ENCODE data around the gene C12orf57.
A peak's percentile ranks its signal among the peaks of the same experiment; 100 is the strongest.

Gene C12orf57

DNA sequence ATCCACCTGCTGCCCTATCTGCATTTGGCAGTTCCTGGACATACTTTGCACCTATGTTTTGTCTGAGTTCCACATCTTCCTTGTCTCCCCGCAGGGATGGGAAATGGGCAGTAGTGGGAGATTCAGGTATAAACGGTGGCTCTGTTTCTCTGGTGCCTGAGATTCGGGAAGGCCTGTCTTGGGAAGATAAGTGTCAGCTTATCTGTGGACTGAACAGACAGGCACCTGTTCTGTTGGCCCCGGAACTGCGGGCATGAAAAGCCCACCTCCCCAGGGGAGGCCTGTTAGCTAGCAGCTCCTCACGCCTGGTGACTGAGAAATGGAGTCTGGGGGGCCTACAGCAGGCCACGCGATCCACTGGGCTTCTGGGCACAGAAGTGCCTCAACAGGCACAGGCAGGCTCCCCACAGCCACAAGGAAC, 20.8 kb downstream of the C12orf57 start:
- no peak for DNase-seq (ENCODE audit: low read depth in 2 of 2)

DNA sequence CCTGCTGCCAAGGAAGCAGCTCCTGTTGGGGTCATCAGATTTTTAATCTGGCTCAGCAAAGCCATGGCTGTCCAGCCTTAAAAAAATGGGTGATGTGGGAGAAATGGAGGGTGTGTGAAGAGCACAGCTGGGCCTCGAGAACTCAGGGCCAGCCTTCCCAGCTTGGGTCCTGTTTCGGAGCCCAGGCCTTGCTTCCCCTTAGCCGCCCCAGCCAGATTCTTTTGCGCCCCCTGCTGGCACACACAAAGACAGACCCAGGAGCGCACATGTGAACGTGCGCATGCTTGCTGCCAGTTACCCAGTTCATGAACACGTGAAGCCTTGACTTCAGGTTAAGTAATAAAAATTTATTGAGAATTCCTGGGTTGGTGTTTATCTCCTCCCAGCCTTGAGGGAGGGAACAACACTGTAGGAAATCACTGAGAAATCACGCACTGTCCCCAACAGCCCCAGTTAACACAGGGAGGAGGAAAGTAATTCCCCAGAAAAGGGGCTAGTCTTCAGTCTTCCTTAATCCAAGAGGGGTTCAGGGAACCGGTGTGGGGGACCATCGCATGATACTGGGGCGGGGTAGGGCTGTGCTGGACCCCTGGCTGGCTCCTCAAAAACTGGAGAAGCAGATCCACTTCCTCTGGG, 21.3 kb downstream of the C12orf57 start:
- peak; percentile 81 to 89 for DNase-seq (ENCODE audit: low read depth in 2 of 2)

DNA sequence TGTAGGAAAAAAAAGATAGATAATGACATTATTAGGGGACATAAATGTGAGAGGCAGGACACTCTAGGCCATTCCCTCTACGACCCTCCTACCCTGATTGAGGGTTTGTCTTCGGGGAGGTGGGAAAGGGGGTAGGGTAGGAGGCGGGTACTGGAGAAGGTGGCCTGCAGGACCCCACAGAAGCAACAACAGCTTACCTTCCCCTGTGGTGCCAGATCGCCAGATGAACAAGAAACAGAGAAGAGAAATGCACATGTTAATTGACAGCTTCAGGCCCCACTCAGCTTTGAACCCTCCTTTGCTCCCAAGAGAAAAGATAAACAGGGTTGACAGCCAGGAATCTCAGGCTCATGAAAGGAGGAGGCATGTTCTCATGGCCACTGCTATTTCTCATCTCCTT, 21.9 kb downstream of the C12orf57 start:
- DNase-seq (ENCODE audit: low read depth in 2 of 2): no peak

DNA sequence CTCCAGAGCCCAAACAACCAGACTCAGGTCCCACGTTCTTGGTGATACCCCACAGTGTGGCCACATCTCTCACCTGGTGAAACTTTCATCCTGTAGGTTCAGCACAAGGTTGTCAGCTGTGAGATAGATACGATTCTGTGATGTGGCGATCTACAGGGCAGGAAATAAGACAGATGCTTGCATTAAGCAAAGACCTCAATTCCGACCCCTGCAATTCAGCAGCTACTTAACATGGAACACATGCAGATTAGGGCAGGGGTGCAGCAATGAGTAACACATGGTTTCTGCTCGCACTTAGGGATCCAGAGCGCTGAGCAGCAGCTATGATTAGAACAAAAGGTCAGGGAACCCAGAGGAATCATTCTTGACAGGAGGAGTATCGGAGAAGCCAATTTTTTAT, 22.5 kb downstream of the C12orf57 start:
- DNase-seq (ENCODE audit: low read depth in 2 of 2): no peak

- no peak for DNase-seq (ENCODE audit: low read depth in 2 of 2)
Measured at GRCh38 chr12:6967651-6968100, 23.9 kb downstream of the C12orf57 start.

DNA sequence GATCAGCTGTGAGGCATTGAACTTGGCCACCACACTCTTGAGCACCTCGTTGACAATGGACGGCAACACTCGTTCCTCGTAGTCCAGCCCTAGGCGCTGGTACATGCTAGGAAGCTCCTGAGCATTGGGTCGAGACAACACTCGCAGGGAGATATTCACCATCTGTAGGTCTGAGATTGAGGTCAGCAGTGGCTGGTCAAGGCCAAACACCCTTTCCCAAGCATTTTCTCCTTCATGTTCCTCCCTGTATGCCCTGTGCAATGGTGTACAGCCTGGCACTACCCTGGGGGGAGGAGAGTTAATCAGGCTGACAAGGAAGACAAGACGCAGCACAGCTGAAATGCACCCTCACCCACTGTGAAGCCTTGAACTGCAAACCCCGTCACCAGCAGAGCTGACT, 24.6 kb downstream of the C12orf57 start:
- DNase-seq (ENCODE audit: low read depth in 2 of 2): no peak

DNA sequence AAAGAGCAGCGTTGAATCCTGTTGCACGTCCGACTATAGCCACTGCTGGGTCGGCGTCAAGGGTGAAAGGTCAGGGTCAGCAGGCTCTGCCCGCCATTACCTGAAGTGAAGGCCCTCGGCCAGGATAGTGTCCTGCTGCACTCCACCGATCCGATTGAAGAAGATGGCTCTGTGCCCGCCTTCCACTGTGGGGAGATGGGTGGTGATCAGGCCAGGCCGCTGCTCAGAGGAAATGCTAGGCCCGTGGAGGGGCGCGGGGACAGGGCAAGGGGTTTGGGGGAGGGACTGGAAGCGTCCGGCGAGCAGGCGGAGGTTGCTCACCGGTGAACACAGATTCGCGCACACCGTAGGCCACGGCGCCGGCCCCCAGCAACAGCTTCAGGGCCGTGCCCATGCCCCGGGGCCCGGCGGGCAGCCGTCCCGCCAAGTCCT, 26.3 kb downstream of the C12orf57 start:
- no peak for DNase-seq (ENCODE audit: low read depth in 2 of 2)

- no peak for DNase-seq (ENCODE audit: low read depth in 2 of 2)
Measured at GRCh38 chr12:6974180-6974579, 30.4 kb downstream of the C12orf57 start.

DNA sequence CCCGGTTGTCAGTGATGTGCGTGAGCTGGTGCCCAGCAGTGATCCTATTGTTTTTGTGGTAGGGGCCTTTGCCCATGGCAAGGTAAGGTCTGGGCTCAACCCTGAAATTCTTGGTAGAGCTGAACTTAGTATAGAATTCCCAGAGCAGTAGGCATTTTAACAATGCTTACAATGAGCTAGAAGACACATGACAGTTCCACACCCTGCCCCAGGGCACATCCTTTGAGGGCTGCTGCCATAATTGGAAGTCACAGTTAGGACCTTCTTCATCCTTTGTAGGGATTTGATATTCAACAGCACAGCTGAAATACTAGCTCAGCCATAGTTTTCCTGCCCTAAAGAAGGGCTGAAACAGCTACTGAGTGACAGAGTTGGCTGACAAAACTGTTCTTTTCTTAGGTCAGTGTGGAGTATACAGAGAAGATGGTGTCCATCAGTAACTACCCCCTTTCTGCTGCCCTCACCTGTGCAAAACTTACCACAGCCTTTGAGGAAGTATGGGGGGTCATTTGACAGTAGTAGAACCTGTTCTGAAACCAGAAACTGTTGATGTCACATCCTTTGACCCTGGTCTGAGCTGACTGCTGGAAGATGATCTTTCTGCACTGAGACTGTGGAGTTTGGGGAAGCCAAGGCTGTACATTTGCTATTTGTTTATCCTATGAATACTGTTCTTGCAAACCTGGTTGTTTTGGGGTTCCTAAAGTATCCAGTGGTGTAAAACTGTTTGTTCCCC, 31.6 kb downstream of the C12orf57 start:
- no peak for DNase-seq (ENCODE audit: low read depth in 2 of 2)

DNA sequence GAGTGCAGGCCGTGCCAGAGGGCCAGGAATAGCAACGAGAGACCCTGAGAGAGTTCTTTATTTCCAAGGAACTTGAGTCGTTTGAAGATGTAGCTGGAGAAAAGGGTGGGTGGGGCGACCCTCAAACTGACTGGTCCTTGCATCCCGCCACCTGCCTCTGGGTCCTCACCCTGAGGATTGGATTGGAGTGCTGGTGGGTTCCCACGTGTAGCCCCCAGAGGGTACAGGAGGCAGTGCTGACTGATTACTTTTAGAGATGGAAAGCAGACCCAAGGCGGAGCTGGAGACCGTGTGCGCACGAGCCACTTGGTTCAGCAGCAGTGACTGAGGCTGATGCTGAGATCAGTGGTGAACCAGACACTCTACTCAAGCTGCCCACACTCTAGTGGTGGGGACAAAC, 33.8 kb downstream of the C12orf57 start:
- DNase-seq (ENCODE audit: low read depth in 2 of 2): no peak

GRCh38 chr12:6978188-6978587, 34.4 kb downstream of the C12orf57 start:
- no peak for DNase-seq (ENCODE audit: low read depth in 2 of 2)

GRCh38 chr12:6978611-6979011, 34.8 kb downstream of the C12orf57 start:
- no peak for DNase-seq (ENCODE audit: low read depth in 2 of 2)

DNA sequence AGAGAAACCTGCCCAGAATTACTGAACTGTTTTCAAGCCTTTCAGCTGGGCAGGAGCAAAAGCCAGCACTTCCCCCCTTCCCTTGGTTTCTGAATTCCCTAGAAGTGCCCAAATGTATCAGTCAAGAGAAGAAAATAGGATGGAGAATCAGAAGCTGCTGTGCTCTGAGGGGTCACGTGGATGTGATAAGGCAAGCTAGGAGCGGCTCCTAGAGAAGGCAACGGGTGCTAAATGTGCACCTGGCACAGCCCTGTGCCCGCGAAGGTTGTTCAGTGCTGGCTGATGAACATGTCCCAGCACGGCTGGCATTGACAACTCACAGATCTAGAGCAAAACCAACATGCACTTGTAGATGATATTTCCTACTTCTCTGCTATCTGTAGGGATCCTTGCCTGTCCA, 35.2 kb downstream of the C12orf57 start:
- DNase-seq (ENCODE audit: low read depth in 2 of 2): no peak

GRCh38 chr12:6979453-6979852, 35.6 kb downstream of the C12orf57 start:
- no peak for DNase-seq (ENCODE audit: low read depth in 2 of 2)

DNA sequence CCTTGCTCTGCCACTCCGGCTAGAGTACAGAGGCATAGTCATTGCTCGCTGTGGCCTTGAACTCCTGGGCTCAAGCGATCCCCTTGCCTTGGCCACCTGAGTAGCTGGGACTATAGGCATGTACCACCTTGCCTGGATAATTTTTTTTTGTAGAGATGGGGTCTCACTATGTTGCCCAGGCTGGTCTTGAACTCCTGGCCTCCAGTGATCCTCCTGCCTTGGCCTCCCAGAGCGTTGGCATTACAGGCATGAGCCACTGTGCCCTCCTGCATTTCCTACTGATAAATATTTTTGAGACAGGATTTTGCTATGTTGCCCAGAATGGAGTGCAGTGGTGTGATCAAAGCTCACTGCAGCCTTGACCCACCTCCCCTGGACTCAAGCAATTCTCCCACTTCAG, 36.3 kb downstream of the C12orf57 start:
- DNase-seq (ENCODE audit: low read depth in 2 of 2): no peak

- no peak for DNase-seq (ENCODE audit: low read depth in 2 of 2)
Measured at GRCh38 chr12:6980740-6981139, 36.9 kb downstream of the C12orf57 start.

GRCh38 chr12:6981152-6982052, 37.6 kb downstream of the C12orf57 start:
- DNase-seq (ENCODE audit: low read depth in 2 of 2): no peak

GRCh38 chr12:6982532-6982931, 38.7 kb downstream of the C12orf57 start:
- DNase-seq (ENCODE audit: low read depth in 2 of 2): no peak

DNA sequence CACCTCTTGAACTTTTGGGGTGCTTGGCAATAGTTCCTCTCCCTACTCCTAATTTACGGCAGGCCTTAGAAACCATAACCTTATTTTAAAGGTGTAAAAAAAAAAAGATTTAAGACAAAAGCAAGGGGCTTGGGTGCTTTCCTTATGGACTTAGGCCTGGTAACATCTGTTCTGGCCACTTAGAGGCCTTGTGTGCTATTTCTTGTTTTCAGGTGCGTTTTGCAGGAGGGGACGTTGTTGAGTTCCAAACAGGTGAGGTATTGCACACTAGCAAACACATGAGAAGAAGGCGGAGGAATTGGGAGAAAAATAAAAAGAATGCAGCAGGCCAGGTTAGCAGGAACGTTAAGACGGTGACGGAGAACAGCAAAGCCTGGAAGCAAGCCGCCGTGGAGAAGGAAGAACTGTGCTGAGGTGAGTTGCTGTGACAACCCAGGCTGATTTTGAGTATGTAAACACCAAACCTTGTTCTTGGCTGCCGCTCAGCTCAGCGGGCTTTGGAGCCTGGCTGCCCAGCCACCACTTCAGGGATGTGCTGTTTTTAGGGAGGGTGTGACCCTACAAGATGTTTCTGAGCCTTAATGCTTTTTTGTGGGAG, 44.2 kb downstream of the C12orf57 start:
- no peak for DNase-seq (ENCODE audit: low read depth in 2 of 2)
